Measurements from ENCODE around the gene PLEKHA7.

DNA sequence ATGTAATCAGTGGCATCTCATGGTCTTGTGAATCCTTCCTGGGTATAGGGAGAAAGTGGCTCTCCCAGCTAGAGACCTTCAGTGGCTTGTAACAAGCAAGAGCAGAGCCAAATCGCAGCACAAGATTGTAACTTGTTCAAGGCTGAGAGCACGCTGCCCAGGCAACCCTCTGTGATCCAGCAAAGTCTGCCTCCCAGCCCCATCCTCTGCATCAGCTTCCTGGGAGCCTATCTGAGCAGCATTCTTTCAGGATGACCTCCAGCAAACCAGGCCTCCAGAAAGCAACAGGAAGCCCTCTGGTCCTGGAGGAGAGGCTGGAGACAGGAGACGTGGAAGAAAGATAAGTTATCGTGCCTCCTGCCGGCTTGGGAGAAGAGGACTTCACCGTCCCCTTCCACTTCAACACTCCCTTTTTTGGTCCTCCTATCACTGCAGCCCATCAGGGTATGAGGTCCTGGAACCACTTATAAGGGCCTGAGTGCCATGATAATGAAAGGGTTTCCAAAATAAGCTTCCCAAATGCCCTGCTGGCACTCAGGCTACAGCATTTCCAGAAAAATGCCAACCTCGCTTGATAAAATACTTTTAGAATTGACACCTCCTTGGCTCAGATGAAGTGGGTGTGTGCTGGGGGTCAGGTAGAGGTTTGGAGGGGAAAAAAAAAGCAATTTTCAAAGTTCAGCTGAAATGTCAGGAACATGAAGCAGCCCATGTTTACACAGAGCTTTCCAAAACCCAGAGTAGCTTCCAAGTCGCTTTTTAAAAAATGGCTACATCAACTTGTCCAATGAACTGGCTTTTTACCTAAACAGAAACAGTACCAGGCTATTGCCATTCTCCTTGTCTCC is 80.2 kb downstream of the PLEKHA7 start:
- no peak for TF ChIP-seq HNRNPL (IDR thresholded peaks at IDR 0.05; ENCODE audit: low read depth, low read length)
- no peak for TF ChIP-seq RFX3 (CRISPR knock-in tag; IDR thresholded peaks at IDR 0.05)
